Osteoblast (primary cell): ENCODE results near the gene TNS4. TPM values are rescaled to one million over a fixed set of nuclear protein-coding genes. Genes with fewer than 3 reads are reported as not detected.

Source experiments
- DNase-seq: peaks from one replicate; pipeline ENCODE4 v3.0.0; 2011; ENCODE audit warnings: low spot score, mixed read lengths; ENCODE audit not compliant: insufficient read length; ENCODE audit errors: missing footprints
- H2AFZ ChIP-seq: 2 replicates; pipeline ENCODE4 v1.6.0; 2011; ENCODE audit warnings: mild to moderate bottlenecking, low read length
- H3K27ac ChIP-seq: 2 replicates; pipeline ENCODE4 v1.5.1; 2011; ENCODE audit warnings: mild to moderate bottlenecking, low read depth, low read length, moderate library complexity
- H3K27me3 ChIP-seq: 2 replicates; pipeline ENCODE4 v1.6.0; 2012; ENCODE audit warnings: mild to moderate bottlenecking, control low read depth, inconsistent platforms, low read length, moderate library complexity; ENCODE audit not compliant: insufficient read depth
- H3K36me3 ChIP-seq: 2 replicates; pipeline ENCODE4 v1.5.1; 2011; ENCODE audit warnings: mild to moderate bottlenecking, low read length, control low read depth, moderate library complexity; ENCODE audit not compliant: insufficient read depth
- H3K4me1 ChIP-seq: 2 replicates; pipeline ENCODE4 v1.5.1; 2011; ENCODE audit warnings: mild to moderate bottlenecking, low read length, control low read depth, moderate library complexity; ENCODE audit not compliant: insufficient read depth
- H3K4me2 ChIP-seq: 2 replicates; pipeline ENCODE4 v1.6.0; 2011; ENCODE audit warnings: mild to moderate bottlenecking, low read length; ENCODE audit not compliant: insufficient read depth
- H3K4me3 ChIP-seq: fragments of 200-600 bp; sonication (generic); 3 replicates; pipeline ENCODE4 v1.5.1; 2012; ENCODE audit warnings: mild to moderate bottlenecking, low read length, inconsistent platforms; ENCODE audit not compliant: insufficient read depth
- H3K79me2 ChIP-seq: 2 replicates; pipeline ENCODE4 v1.6.0; 2012; ENCODE audit warnings: mild to moderate bottlenecking, low read length, control low read depth, inconsistent platforms; ENCODE audit not compliant: insufficient read depth
- H3K9me3 ChIP-seq: 2 replicates; pipeline ENCODE4 v1.5.1; 2011; ENCODE audit warnings: low read depth, low read length, control low read depth
- H4K20me1 ChIP-seq: 2 replicates; pipeline ENCODE4 v1.6.0; 2012; ENCODE audit warnings: mild to moderate bottlenecking, low read length, control low read depth; ENCODE audit not compliant: insufficient read depth
- total RNA-seq: library from RNA; depleted of rRNA; stranded (reverse); fragments of >200 nt; gene quantifications from 2 replicates; pipeline ENCODE4 v1.2.3, GENCODE V29; 2012
- TF ChIP-seq, protein P1 (sequence below): IDR thresholded peaks from 2 replicates; pipeline ENCODE4 v1.5.1; 2011; ENCODE audit warnings: mild to moderate bottlenecking, low read depth, low read length, moderate library complexity; ENCODE audit errors: extremely low read depth

Gene TNS4
- total RNA-seq, 1 donor: under 0.01 TPM

DNA sequence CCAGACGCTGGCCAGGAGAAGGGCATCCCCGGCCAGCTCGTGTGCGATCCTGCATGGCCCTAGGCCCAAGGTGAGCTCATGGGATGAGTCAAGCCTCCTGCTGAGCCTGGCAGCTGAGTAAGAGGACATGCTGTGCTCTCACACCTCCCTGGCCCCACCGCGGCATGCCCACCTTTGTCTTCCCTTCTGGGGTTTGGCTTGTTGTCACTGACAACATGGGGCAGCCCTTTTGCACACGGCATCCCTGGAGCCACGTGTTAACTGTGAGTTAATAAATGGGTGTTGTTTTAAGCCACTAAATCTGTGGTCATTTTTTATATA lies 8.9 kb upstream of the TNS4 start:
- no peaks in the 10 kb centered on the region for H3K79me2 ChIP-seq
- DNase-seq: no peak
- H3K27me3 ChIP-seq: no peaks in the 10 kb centered on the region
- peak overlapping the region; percentile 35 for H3K27ac ChIP-seq
- TF ChIP-seq, protein P1, sequence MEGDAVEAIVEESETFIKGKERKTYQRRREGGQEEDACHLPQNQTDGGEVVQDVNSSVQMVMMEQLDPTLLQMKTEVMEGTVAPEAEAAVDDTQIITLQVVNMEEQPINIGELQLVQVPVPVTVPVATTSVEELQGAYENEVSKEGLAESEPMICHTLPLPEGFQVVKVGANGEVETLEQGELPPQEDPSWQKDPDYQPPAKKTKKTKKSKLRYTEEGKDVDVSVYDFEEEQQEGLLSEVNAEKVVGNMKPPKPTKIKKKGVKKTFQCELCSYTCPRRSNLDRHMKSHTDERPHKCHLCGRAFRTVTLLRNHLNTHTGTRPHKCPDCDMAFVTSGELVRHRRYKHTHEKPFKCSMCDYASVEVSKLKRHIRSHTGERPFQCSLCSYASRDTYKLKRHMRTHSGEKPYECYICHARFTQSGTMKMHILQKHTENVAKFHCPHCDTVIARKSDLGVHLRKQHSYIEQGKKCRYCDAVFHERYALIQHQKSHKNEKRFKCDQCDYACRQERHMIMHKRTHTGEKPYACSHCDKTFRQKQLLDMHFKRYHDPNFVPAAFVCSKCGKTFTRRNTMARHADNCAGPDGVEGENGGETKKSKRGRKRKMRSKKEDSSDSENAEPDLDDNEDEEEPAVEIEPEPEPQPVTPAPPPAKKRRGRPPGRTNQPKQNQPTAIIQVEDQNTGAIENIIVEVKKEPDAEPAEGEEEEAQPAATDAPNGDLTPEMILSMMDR: no peak
- no peaks in the 10 kb centered on the region for H4K20me1 ChIP-seq
- H3K4me1 ChIP-seq: peaks cover 22% of the 10 kb centered on the region
- H3K4me2 ChIP-seq: no peak overlapping the region
- no peak overlapping the region for H3K4me3 ChIP-seq
- H3K9me3 ChIP-seq: no peaks in the 10 kb centered on the region
- H3K36me3 ChIP-seq: no peaks in the 10 kb centered on the region
- no peak overlapping the region for H2AFZ ChIP-seq

DNA sequence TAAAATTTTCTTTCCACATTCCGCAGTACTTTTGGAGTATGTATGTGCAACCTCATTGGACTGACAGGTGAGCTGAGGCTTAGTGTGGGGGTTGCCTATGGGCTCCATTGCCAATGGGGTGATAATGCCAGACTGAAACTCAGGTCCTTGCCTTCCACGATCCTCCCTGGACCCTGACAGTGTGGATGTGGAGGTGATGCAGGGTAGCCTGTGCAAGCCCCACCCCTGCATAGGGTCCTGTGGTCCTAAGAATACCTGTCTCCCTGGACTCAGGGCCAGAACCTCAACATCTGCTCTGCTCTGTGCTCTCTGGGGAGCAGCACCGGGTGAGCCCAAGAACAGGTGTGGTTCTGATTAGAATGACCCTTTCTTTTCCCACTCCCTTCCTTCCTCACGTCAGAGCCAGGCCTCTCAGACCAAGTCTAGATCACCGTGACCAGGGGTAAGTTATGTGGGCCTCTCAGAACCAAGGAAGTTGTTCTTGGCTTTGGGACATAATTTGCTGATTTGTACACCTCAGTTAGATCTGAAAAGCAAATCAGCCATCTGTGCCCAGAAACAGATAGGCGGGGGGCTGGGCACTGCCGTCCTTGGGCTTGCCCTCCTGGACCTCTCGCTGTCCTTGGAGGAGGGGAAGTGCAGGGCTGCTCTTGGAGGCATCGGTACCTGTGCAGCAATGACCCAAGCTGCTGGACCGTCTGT lies 8.4 kb upstream of the TNS4 start:
- TF ChIP-seq, protein P1: no peak
- Histone ChIP-seq H3K4me3 (no peak overlapping the region), H3K27me3 (no peaks in the 10 kb centered on the region), H2AFZ (no peak overlapping the region), H3K36me3 (no peaks in the 10 kb centered on the region), H3K27ac (no peak overlapping the region), H3K9me3 (no peaks in the 10 kb centered on the region), H4K20me1 (no peaks in the 10 kb centered on the region), H3K79me2 (no peaks in the 10 kb centered on the region), H3K4me2 (no peak overlapping the region), H3K4me1 (peaks cover 22% of the 10 kb centered on the region)
- no peak for DNase-seq

DNA sequence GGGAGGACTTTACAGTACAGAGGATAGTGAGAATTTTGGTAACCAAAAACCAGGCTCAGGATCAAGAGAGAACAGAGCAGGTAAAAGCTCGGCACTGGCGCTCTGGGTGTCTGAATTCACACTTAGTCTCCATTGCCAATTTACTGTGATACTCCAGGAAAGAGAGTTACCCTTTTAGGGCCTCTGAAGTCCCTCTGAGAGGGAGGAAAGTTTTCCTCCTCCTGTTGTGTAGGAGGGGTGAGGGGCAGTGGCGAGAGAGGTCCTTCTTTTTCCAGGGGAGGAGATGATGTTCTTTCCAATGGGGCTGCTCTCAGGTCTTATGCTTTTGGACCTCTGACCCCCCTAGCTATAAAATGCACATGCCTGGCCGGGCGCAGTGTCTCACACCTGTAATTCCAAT lies 5.4 kb upstream of the TNS4 start:
- Histone ChIP-seq H3K4me2 (no peak overlapping the region), H3K27me3 (no peaks in the 10 kb centered on the region), H3K27ac (no peak overlapping the region), H3K36me3 (no peaks in the 10 kb centered on the region), H4K20me1 (no peaks in the 10 kb centered on the region), H2AFZ (peak overlapping the region; percentile 20), H3K4me3 (no peak overlapping the region), H3K9me3 (no peaks in the 10 kb centered on the region), H3K4me1 (peaks cover 16% of the 10 kb centered on the region), H3K79me2 (no peaks in the 10 kb centered on the region)
- no peak for DNase-seq
- TF ChIP-seq, protein P1: no peak

DNA sequence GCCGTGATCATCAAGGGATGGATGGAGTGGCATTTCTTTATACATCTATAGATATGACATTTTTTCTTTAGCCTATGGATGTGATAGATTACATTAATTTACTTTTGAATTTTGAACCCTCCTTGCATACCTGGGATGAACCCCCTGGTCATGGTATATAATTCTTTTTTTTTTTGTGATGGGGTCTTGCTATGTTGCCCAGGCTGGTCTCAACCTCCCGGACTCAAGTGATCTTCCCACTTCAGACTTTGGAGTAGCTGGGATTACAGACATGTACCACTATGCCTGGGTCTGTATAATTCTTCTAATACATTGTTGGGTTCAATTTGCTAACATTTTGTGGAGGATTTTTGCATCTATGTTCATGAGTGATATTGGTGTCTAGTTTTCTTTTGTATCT lies 1.7 kb upstream of the TNS4 start:
- no peaks in the 10 kb centered on the region for H3K36me3 ChIP-seq
- no peak overlapping the region for H3K4me3 ChIP-seq
- DNase-seq: no peak
- peaks cover 17% of the 10 kb centered on the region for H3K4me1 ChIP-seq
- no peaks in the 10 kb centered on the region for H3K9me3 ChIP-seq
- no peaks in the 10 kb centered on the region for H3K79me2 ChIP-seq
- H3K4me2 ChIP-seq: no peak overlapping the region
- no peak overlapping the region for H2AFZ ChIP-seq
- no peaks in the 10 kb centered on the region for H3K27me3 ChIP-seq
- no peak overlapping the region for H3K27ac ChIP-seq
- TF ChIP-seq, protein P1: no peak
- no peaks in the 10 kb centered on the region for H4K20me1 ChIP-seq
